ENCODE results near the gene GSTM3.

DNA sequence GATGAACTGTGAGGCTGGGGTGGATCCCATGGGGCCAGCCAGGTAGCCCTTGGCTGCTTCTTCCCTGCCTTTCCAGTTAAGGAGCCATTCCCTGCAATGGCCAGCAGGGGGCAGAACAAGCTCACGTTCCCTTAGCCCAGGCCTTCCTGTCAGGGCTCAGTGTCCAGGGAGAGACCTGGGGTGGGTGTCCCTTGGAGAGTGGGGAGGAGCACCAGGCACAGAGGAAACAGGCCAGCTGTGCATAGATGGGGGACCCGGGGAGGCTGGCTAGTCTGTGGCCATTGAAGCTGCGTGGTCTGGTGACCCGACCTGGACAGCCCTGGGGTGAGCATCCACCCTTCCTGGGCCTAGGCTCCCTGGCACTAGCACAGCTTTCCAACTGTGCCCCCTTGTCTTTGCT lies 36.1 kb upstream of the GSTM3 start:
- TF ChIP-seq CTCF (IDR thresholded peaks at IDR 0.05) (peak; percentile 88 to 99 (median 98)), POLR2A (IDR thresholded peaks at IDR 0.05) (no peak)
